ENCODE results near the gene TRIO.

The TRIO gene

GRCh38 chr5:14270209-14270702, 127.1 kb downstream of the TRIO start:
- DNase-seq: peak; percentile 75

GRCh38 chr5:14272548-14273205, 129.5 kb downstream of the TRIO start:
- DNase-seq: no peak

GRCh38 chr5:14273207-14273767, 130.1 kb downstream of the TRIO start:
- no peak for DNase-seq

- no peak for DNase-seq
Observed at GRCh38 chr5:14276380-14276779, 133.2 kb downstream of the TRIO start.

GRCh38 chr5:14277385-14278320, 134.5 kb downstream of the TRIO start:
- DNase-seq: no peak

GRCh38 chr5:14280294-14280854, 137.2 kb downstream of the TRIO start:
- no peak for DNase-seq

GRCh38 chr5:14281746-14282181, 138.6 kb downstream of the TRIO start:
- DNase-seq: no peak

- no peak for DNase-seq
Observed at GRCh38 chr5:14283139-14283538, 140.0 kb downstream of the TRIO start.

- no peak for DNase-seq
Observed at GRCh38 chr5:14284392-14285148, 141.4 kb downstream of the TRIO start.

GRCh38 chr5:14286007-14286406, 142.9 kb downstream of the TRIO start:
- DNase-seq: no peak

- no peak for DNase-seq
Observed at GRCh38 chr5:14286574-14287421, 143.7 kb downstream of the TRIO start.

GRCh38 chr5:14292766-14293658, 149.9 kb downstream of the TRIO start:
- no peak for DNase-seq

- DNase-seq: no peak
Observed at GRCh38 chr5:14295610-14296009, 152.5 kb downstream of the TRIO start.

- DNase-seq: no peak
Observed at GRCh38 chr5:14296533-14297331, 153.6 kb downstream of the TRIO start.

- no peak for DNase-seq
Observed at GRCh38 chr5:14297697-14298096, 154.6 kb downstream of the TRIO start.

GRCh38 chr5:14298126-14298847, 155.1 kb downstream of the TRIO start:
- DNase-seq: no peak

- no peak for DNase-seq
Observed at GRCh38 chr5:14299666-14300065, 156.5 kb downstream of the TRIO start.

- DNase-seq: no peak
Observed at GRCh38 chr5:14301186-14301585, 158.0 kb downstream of the TRIO start.

- no peak for DNase-seq
Observed at GRCh38 chr5:14302330-14302729, 159.2 kb downstream of the TRIO start.
